Central memory CD8-positive, alpha-beta T cell (primary cell): ENCODE measurements around the gene ATP6V0C.
A peak's percentile ranks its signal among the peaks of the same experiment; 100 is the strongest.
"Not testable (repeated sequence)": the region's sequence is repeated elsewhere in the genome, so short reads cannot be mapped to it uniquely, and the experiment has no call there.

Experiments used
- ATAC-seq: fragments of 150-1000 bp; cut with Tn5 transposase; replicated peaks from 2 replicates; pipeline ENCODE4 v1.10.0; 2022; ENCODE audit warnings: mild to moderate bottlenecking, moderate FRiP score, moderate number of reproducible peaks; ENCODE audit not compliant: poor library complexity, severe bottlenecking; ENCODE audit errors: extremely low read depth
- DNase-seq, 2 donors: peaks; one replicate each; pipeline ENCODE4 v3.0.0; 2021; ENCODE audit warnings: low spot score in 2 of 2
- H3K27ac Mint-ChIP-seq: one replicate; pipeline ENCODE4 v1.8.0; 2022; ENCODE audit warnings: low read depth, mild to moderate bottlenecking, moderate library complexity, mixed read lengths
- H3K27me3 Mint-ChIP-seq: one replicate; pipeline ENCODE4 v1.8.0; 2022; ENCODE audit warnings: mixed read lengths
- H3K36me3 Mint-ChIP-seq: one replicate; pipeline ENCODE4 v1.8.0; 2022; ENCODE audit warnings: mild to moderate bottlenecking, moderate library complexity, mixed read lengths; ENCODE audit not compliant: insufficient read depth
- H3K4me1 Mint-ChIP-seq: one replicate; pipeline ENCODE4 v1.8.0; 2022; ENCODE audit warnings: mixed read lengths
- H3K4me3 Mint-ChIP-seq: one replicate; pipeline ENCODE4 v1.8.0; 2022; ENCODE audit warnings: mild to moderate bottlenecking, moderate library complexity, mixed read lengths
- H3K9me3 Mint-ChIP-seq: one replicate; pipeline ENCODE4 v1.8.0; 2022; ENCODE audit warnings: mixed read lengths

Gene ATP6V0C

DNA sequence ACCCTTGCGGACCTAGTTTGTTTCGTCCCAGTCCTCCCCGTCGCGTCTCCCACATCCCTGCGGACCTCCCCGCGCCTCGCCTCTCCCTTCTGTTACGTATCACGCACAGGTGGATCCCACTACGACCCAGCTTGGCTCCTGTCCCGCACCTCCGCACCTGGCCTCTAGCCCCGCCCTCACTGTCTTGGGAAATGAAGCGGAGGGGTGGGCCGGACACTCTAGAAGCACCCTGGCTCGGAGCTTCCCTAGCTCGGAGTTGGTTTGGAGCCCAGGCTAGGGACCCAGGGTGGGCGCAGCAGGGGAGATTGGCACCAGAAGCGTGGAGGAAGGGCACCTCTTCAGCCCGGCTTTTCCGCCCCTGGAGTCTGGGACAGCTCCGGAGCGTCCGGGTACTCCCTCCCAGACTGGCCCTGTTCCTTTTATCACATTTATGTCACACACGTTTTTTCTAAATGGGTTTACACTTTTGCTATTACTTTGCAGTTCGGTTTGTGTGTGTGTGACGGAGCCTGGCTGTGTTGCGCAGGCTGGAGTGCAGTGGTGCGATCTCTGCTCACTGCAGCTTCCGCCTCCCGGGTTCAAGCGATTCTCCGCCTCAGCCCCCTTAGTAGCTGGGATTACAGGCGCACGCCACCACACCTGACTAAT lies 18.9 kb downstream of the ATP6V0C start:
- peaks cover 31% of the 10 kb centered on the region for H3K4me1 Mint-ChIP-seq

DNA sequence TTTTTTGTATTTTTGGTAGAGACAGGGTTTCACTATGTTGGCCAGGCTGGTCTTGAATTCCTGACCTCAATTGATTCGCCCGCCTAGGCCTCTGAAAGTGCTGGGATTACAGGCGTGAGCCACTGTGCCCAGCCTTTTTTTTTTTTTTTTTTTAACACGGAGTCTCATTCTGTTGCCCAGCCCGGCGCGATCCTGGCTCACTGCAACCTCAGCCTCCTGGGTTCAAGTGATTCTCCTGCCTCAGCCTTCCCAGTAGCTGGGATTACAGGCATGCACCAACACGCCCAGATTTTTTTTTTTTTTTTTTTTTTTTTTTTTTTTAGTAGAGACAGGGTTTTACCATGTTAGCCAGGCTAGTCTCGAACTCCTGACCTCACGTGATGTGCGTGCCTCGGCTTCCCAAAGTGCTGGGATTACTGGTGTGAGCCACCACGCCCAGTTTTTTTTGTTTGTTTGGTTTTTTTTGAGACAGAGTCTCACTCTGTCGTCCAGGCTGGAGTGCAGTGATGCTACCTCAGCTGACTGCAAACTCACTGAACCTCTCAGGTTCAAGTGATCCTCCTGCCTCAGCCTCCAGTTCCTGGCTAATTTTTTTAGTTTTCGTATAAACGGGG lies 19.5 kb downstream of the ATP6V0C start:
- not testable (repeated sequence) for DNase-seq, ATAC-seq, H3K9me3 Mint-ChIP-seq, H3K27me3 Mint-ChIP-seq
- Mint-ChIP-seq H3K27ac (peak overlapping the region; percentile 98), H3K36me3 (peaks cover 48% of the 10 kb centered on the region), H3K4me3 (peak overlapping the region; percentile 93), H3K4me1 (peaks cover 31% of the 10 kb centered on the region)

More for the DNA sequence above, 18.9 kb downstream of the ATP6V0C start:
- ATAC-seq: peak; percentile 42
- peak overlapping the region; percentile 93 for H3K4me3 Mint-ChIP-seq
- H3K27me3 Mint-ChIP-seq: no peaks in the 10 kb centered on the region
- DNase-seq: peak; percentile 50 to 74
- no peaks in the 10 kb centered on the region for H3K9me3 Mint-ChIP-seq
- H3K27ac Mint-ChIP-seq: peak overlapping the region; percentile 98
- peaks cover 47% of the 10 kb centered on the region for H3K36me3 Mint-ChIP-seq

DNA sequence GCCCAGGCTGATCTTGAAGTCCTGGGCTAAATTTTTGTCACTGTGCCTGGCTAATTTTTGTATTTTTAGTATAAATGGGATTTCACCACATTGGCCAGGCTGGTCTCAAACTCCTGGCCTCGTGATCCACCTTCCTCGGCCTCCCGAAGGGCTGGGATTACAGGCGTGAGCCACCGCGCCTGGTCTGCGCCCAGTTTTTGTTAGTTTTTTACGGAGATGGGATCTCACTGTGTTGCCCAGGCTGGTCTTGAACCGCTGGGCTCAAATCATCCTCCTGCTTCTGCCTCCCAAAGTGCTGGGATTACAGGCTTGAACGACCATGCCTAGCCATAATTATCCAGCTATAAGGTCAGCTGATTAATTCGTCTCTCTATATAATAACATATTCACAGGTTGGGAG lies 20.2 kb downstream of the ATP6V0C start:
- DNase-seq (no peak), ATAC-seq (no peak)
- Mint-ChIP-seq H3K27ac (no peak overlapping the region), H3K27me3 (no peaks in the 10 kb centered on the region), H3K4me3 (peak overlapping the region; percentile 66), H3K36me3 (peaks cover 47% of the 10 kb centered on the region), H3K9me3 (no peaks in the 10 kb centered on the region), H3K4me1 (peaks cover 36% of the 10 kb centered on the region)

DNA sequence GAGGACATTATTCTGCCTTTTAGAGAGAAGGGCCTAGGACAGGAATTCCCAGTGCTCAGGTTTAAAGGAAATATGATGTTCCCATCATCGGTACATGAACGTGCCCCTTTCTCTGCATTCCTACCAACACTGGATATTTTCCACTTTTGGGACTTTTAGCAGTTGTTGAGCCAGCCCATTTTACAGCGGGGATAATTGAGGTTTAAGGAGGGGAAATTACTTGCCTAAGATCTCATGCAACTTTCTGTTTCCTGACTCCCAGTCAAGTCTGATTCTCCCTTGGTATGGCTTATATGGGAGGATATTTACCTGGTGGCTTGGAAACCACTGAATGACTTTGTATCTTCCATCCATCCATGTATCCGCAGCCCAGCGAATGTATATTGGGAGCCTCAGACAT lies 20.6 kb downstream of the ATP6V0C start:
- H3K9me3 Mint-ChIP-seq, H3K27me3 Mint-ChIP-seq, ATAC-seq, H3K27ac Mint-ChIP-seq, DNase-seq: not testable (repeated sequence)
- Mint-ChIP-seq H3K4me3 (peak overlapping the region; percentile 66), H3K36me3 (peaks cover 49% of the 10 kb centered on the region), H3K4me1 (peaks cover 40% of the 10 kb centered on the region)

DNA sequence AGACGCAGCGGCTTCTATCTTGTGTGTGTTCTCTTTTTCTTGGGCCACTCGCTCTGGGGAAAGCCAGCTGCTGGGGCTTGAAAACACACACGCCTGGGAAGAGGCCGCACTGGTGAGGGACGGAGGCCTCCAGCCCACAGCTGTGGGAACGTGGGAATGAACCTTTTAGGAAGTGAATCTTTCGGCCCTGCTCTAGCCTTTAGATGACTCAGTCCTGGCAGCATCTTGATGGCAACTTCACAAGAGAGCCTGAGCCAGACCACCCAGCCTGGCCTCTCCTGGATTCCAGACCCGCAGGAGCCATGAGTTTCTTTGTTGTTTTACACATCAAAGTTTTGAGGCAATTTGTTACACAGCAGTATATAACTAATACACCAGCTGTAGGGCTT lies 21.9 kb downstream of the ATP6V0C start:
- H3K4me3 Mint-ChIP-seq: peak overlapping the region; percentile 76
- H3K4me1 Mint-ChIP-seq: peaks cover 45% of the 10 kb centered on the region
- H3K27ac Mint-ChIP-seq: no peak overlapping the region
- H3K36me3 Mint-ChIP-seq: peaks cover 48% of the 10 kb centered on the region
- DNase-seq (no peak), ATAC-seq (no peak)
- H3K9me3 Mint-ChIP-seq: no peaks in the 10 kb centered on the region
- no peaks in the 10 kb centered on the region for H3K27me3 Mint-ChIP-seq

DNA sequence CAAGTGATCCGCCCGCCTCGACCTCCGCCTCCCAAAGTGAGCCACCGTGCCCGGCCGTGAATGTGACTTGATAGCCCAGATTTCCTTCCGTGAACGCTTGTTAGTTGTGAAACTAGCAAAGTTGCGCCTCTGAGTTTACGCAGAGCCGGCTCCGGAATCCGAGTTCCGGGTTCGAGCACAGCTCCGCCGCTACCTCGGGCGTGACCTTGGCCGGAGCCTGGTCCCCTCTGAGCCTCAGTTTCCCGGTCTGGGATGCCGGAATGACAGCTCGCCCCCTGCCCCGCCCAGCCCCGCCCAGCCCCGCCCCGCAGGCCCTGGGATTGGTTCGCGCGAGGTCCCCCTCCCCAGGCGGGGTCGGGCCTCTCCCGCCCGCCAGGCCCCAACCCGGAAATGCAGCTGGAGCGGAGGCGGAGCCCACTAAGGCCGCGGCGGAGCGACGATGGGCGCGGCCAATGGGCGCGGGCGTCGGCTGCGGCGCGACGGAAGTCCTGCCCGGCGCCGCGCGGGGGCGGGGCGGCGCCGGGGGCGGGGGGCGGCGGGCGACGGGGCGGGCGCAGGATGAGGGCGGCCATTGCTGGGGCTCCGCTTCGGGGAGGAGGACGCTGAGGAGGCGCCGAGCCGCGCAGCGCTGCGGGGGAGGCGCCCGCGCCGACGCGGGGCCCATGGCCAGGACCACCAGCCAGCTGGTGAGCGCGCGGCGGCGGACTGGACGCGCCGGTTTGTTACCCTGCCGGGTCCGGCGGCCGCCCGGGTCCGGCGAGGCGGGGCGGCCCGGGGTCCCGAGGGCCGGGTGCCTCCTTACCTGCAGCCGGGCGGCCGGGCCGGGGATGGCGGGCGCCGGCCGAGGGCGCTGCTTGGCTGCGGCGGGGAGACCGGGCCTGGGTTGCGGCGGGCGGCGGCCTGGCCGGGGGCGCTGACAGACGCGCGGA lies 24.0 kb downstream of the ATP6V0C start, which contains the start of gene PDPK1:
TSS of gene PDPK1 (plus strand) at position 571 of the 929 bp plus-strand sequence. CDS start at position 663, 92 bp downstream.
- H3K4me1 Mint-ChIP-seq: peaks cover 39% of the 10 kb centered on the region
- peak within 1 kb of the TSS; percentile 87 for H3K27ac Mint-ChIP-seq
- no peaks in the 10 kb centered on the region for H3K27me3 Mint-ChIP-seq

DNA sequence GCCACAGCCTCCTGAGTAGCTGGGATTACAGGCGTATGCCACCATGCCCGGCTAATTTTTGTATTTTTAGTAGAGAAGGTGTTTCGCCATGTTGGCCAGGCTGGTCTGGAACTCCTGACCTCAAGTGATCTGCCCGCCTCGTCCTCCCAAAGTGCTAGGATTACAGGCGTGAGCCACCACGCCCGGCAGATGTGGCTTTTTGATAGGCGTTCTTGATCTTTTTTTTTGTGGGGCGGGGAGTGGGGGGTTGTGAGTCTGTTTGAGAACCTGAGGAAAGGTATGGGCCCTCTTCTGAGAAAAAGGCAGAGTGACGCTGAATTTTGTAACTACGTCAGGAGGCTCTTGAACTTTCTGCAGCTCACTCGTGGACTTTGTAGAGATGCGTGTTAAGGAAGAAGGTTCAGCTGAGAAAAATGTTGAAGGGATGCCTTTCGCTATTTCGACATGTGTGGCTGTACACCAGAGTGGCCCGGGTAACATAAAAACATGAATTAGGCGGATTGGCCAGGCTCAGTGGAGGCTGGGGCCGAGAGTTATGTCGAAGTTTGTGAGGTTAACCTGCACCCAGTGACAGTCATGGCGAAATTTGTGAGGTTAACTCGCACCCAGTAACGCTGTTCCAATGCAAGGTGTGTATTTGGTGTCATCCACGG lies 25.6 kb downstream of the ATP6V0C start:
- not testable (repeated sequence) for ATAC-seq, DNase-seq, H3K27me3 Mint-ChIP-seq, H3K9me3 Mint-ChIP-seq
- H3K36me3 Mint-ChIP-seq: peaks cover 24% of the 10 kb centered on the region
- H3K4me3 Mint-ChIP-seq: peak overlapping the region; percentile 64
- peaks cover 35% of the 10 kb centered on the region for H3K4me1 Mint-ChIP-seq
- H3K27ac Mint-ChIP-seq: peak overlapping the region; percentile 54

More for the DNA sequence above, 24.0 kb downstream of the ATP6V0C start, which contains the start of gene PDPK1:
- DNase-seq: peak; percentile 75 to 93
- peak within 1 kb of the TSS; percentile 76 for H3K4me3 Mint-ChIP-seq
- peaks cover 34% of the 10 kb centered on the region for H3K36me3 Mint-ChIP-seq
- ATAC-seq: peak; percentile 78
- H3K9me3 Mint-ChIP-seq: no peaks in the 10 kb centered on the region

DNA sequence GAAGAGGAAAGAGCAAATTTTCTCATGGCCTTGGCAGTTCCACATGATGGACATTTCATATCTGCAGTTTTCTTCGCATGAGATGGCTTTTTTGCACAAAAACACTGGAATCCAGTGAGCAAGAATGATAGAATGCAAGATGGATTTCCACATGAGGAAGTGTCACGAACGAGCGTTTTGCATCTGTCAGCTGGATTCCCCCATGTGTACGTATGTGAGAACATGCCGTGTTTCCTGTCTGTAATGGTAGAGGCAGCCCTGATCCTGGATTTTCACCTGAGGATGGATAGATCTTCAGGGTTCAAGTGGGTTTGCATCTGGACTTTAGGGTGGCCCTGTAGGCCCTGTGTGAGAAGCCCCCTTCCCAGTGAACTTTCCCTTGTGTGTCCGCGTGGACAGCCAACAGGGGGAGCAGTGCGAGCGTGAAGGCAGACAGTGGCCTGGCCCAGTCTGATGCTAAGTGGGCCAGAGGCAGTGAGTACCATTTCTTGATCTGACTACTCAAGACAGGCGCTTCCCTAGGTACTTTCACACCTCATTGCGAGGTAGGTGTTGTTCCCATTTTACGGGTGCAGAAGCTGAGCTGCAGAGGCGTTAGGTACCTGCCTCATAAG lies 26.2 kb downstream of the ATP6V0C start:
- Mint-ChIP-seq H3K36me3 (peaks cover 19% of the 10 kb centered on the region), H3K27ac (peak overlapping the region; percentile 54), H3K4me3 (peak overlapping the region; percentile 64), H3K4me1 (peaks cover 36% of the 10 kb centered on the region)
- DNase-seq, H3K27me3 Mint-ChIP-seq, H3K9me3 Mint-ChIP-seq, ATAC-seq: not testable (repeated sequence)

DNA sequence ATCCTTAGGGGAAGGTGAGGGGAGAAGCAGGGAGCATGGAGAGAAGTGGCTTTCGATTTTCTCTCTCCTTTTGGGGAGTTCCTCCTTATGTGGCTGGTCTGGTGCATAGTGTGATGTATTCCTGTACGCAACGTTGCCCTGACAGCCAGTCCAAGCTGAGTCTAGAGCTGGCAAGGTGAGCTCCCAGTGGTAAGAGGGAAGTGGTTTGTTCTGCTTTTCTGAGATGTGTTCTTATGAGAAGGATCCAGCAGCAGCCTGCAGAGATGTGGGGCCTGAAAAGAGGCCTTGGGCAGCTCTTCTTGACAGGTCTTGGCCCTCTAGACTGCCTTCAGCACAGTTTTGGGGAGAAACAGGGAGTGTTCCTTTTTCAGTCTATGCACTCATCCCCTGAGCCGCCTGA lies 27.2 kb downstream of the ATP6V0C start:
- not testable (repeated sequence) for H3K9me3 Mint-ChIP-seq, ATAC-seq, DNase-seq, H3K27me3 Mint-ChIP-seq
- peaks cover 41% of the 10 kb centered on the region for H3K4me1 Mint-ChIP-seq
- H3K36me3 Mint-ChIP-seq: peaks cover 19% of the 10 kb centered on the region
- H3K4me3 Mint-ChIP-seq: peak overlapping the region; percentile 64
- peak overlapping the region; percentile 86 for H3K27ac Mint-ChIP-seq

DNA sequence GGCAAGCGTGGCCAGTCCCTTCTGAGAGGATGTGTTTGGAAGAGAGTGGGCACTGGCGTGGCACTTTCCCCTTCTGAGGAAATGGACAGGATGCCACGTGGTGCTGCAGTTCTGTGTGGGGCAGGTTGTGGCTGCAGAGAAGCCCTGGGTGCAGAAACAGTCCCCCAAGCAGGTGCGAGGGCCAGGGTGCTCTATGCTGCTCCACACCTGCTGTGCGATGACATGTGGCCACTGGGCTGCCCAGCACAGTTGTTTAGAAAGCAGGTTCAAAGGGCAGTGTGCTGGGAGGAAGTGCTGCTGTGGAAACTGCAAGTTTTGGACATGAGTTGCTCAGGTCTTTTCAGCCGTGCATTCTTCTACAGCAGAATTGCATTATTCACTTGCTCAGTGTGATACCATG lies 27.7 kb downstream of the ATP6V0C start:
- not testable (repeated sequence) for H3K9me3 Mint-ChIP-seq, H3K27me3 Mint-ChIP-seq, DNase-seq, ATAC-seq
- H3K4me1 Mint-ChIP-seq: peaks cover 41% of the 10 kb centered on the region
- peak overlapping the region; percentile 86 for H3K27ac Mint-ChIP-seq
- peaks cover 16% of the 10 kb centered on the region for H3K36me3 Mint-ChIP-seq
- H3K4me3 Mint-ChIP-seq: peak overlapping the region; percentile 64

DNA sequence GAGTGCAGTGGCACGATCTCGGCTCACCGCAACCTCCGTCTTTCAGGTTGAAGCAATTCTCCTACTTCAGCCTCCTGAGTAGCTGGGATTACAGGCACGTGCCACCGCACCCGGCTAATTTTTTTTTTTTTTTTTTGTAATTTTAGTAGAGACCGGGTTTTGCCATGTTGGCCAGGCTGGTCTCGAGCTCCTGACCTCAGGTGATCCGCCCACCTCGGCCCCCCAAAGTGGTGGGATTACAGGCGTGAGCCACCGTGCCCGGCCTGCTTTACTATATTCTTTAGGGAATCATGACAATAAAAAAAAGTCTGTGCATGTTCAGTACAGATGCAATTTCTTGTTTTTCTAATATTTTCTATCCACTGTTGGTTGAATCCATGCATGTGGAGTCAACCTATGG lies 30.0 kb downstream of the ATP6V0C start:
- H3K4me3 Mint-ChIP-seq, H3K27me3 Mint-ChIP-seq, ATAC-seq, H3K27ac Mint-ChIP-seq, H3K9me3 Mint-ChIP-seq, DNase-seq: not testable (repeated sequence)
- Mint-ChIP-seq H3K4me1 (peaks cover 33% of the 10 kb centered on the region), H3K36me3 (peaks cover 11% of the 10 kb centered on the region)
